Measurements from ENCODE around the gene MECR.

Gene MECR

DNA sequence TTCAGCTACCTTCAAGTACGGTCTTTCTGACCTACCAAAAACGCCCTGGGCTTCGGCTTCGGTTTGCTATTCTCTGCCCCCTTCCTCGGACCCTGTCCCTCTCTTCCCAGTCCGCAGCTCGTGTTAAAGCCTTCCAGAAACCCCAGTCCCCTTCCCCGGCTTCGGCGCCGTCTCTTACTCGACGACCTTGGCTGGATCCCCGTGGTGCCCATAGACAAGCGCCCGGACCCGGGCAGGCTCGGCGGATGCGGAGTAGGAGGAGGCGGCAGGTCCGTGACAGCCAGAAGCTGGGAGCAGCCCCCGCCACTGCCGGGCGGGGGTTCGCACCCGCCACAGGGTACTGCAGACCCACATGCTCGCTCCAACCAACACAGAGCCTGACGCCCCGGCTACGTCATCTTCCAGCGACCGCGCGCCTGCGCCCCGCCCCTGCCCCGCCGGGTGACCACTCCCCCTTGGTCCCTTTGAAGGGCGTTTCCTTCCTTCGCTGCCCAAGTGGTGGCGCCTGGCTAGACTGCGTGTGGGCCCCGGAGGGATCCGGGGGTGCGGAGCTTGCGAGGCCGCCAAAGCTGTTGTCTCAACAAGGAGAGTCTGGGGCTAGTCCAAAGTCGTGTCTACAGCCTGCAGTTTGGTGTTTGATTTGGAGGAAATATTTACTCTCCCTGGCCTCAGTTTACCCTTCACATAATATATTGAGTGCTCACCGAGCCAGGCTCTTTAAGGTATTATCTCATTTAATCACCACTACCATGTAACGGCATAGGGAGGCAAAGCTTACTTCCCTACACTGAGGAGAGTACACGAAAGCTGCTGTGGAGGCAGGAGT, at the start of gene MECR:
Gene MECR, minus strand, starts transcription at position 382 of the 826 bp plus-strand sequence. Its CDS starts 28 bp downstream, at position 354.
- TF ChIP-seq, protein P1, sequence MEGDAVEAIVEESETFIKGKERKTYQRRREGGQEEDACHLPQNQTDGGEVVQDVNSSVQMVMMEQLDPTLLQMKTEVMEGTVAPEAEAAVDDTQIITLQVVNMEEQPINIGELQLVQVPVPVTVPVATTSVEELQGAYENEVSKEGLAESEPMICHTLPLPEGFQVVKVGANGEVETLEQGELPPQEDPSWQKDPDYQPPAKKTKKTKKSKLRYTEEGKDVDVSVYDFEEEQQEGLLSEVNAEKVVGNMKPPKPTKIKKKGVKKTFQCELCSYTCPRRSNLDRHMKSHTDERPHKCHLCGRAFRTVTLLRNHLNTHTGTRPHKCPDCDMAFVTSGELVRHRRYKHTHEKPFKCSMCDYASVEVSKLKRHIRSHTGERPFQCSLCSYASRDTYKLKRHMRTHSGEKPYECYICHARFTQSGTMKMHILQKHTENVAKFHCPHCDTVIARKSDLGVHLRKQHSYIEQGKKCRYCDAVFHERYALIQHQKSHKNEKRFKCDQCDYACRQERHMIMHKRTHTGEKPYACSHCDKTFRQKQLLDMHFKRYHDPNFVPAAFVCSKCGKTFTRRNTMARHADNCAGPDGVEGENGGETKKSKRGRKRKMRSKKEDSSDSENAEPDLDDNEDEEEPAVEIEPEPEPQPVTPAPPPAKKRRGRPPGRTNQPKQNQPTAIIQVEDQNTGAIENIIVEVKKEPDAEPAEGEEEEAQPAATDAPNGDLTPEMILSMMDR (IDR thresholded peaks at IDR 0.05; ENCODE audit: insufficient read depth, low read length, missing control alignments), result peak; percentile 33
- peak within 1 kb of the TSS; percentile 91 for H3K4me3 ChIP-seq (ENCODE audit: low read depth, low read length)
- ChIA-PET CTCF (interaction anchor here (0.9 to 4.0 kb wide), 8 partner anchors 13 to 1477 kb away, joined by 4 to 17 read pairs (median 5); partner anchors contain the start of gene SRSF4), POLR2A (interaction anchor here (0.8 kb wide), 1 partner anchor 14 kb away, joined by 3 read pairs; no protein-coding TSS in a partner anchor)
- DNase-seq (ENCODE audit: low read depth, low spot score), result no peak

- TF ChIP-seq, protein P1 (IDR thresholded peaks at IDR 0.05; ENCODE audit: insufficient read depth, low read length, missing control alignments), result no peak
- ChIA-PET POLR2A (no interaction called here), CTCF (no interaction called here)
- H3K4me3 ChIP-seq (ENCODE audit: low read depth, low read length), result no peak overlapping the region
- no peak for DNase-seq (ENCODE audit: low read depth, low spot score)
Observed at GRCh38 chr1:29279951-29280391, 49.2 kb upstream of the MECR start.

- ChIA-PET POLR2A (no interaction called here), CTCF (no interaction called here)
- no peak overlapping the region for H3K4me3 ChIP-seq (ENCODE audit: low read depth, low read length)
- DNase-seq (ENCODE audit: low read depth, low spot score), result no peak
- TF ChIP-seq, protein P1 (IDR thresholded peaks at IDR 0.05; ENCODE audit: insufficient read depth, low read length, missing control alignments), result no peak
Observed at GRCh38 chr1:29279406-29279805, 48.7 kb upstream of the MECR start.

- ChIA-PET CTCF (no interaction called here), POLR2A (no interaction called here)
- no peak for DNase-seq (ENCODE audit: low read depth, low spot score)
- TF ChIP-seq, protein P1 (IDR thresholded peaks at IDR 0.05; ENCODE audit: insufficient read depth, low read length, missing control alignments), result no peak
- H3K4me3 ChIP-seq (ENCODE audit: low read depth, low read length), result no peak overlapping the region
Observed at GRCh38 chr1:29278124-29278523, 47.4 kb upstream of the MECR start.

DNA sequence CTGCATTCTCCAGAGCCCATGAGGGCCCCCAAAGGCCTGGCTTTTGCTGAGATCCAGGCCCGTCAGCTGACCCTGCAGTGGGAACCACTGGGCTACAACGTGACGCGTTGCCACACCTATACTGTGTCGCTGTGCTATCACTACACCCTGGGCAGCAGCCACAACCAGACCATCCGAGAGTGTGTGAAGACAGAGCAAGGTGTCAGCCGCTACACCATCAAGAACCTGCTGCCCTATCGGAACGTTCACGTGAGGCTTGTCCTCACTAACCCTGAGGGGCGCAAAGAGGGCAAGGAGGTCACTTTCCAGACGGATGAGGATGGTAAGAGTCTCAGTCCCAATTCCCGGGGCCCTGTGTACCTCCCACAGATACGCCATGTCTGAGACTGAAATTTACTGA, 44.7 kb upstream of the MECR start:
- H3K4me3 ChIP-seq (ENCODE audit: low read depth, low read length), result no peak overlapping the region
- ChIA-PET POLR2A (no interaction called here), CTCF (interaction anchor here (0.6 kb wide), 1 partner anchor 149 kb away, joined by 3 read pairs; no protein-coding TSS in a partner anchor)
- DNase-seq (ENCODE audit: low read depth, low spot score), result no peak
- TF ChIP-seq, protein P1 (IDR thresholded peaks at IDR 0.05; ENCODE audit: insufficient read depth, low read length, missing control alignments), result no peak

GRCh38 chr1:29272147-29272907, 41.6 kb upstream of the MECR start:
- ChIA-PET CTCF (no interaction called here), POLR2A (no interaction called here)
- DNase-seq (ENCODE audit: low read depth, low spot score), result no peak
- H3K4me3 ChIP-seq (ENCODE audit: low read depth, low read length), result no peak overlapping the region
- TF ChIP-seq, protein P1 (IDR thresholded peaks at IDR 0.05; ENCODE audit: insufficient read depth, low read length, missing control alignments), result no peak

All from AG04449 (cell line).